ENCODE measurements around the gene LDLRAD3. TPM values are rescaled to one million over a fixed set of nuclear protein-coding genes. Genes with fewer than 3 reads are reported as not detected.

Gene LDLRAD3
- total RNA-seq, 1 experiment from 2014 or later: 19.0 TPM

DNA sequence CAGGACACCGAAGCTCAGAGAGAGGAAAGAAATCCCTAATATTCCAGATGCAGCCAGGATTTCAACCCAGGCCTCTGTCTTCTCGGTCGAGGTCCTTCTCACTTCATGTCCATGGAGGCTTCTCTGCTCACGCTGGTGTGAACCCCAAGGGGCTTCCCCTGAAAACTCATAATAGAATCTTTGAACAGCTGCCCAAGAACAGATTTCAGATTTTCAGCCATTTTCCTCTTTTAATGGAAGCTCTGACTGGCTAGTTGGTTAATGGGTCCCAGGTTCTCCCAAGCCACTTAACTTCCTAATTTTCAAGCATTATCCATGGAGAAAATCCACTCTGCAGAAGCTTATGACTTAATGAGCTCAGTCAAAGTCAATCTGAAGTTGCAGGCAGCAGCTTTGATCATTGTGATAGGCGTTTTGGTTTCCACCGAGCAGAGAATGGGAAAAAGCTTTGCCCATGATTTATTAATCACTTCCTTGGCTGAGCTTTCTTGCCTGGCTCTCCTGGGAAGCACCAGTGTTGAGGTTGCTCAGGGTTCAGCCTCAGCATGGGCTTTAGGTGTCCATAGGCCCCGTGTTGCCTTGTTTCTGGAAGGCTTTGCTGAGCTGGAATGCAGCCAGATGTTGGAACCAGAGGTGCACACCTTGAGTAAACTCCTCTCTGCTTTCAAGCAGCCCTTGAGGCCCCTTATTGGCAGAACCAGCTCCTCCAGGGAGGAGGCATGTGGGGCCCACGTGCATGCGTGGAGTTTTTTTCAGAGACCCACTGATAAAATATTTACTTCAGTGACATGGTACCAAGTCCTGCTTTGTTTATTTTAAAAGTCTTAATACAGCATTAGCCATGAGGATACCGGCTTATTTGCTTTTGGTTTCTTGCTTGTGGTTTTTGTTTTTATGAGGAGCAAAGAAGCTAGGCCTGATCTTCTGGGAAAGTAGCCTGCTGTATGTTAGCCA, 25.5 kb downstream of the LDLRAD3 start:
- Histone ChIP-seq H3K9me3 (ENCODE audit: control insufficient read depth in 1 of 2, insufficient read depth in 1 of 2, low read depth in 1 of 2, low read length in 2 of 2) (0 out of 4 replicates have a peak, but pooled peaks cover 0 to 3% of the 10 kb centered on the region in 2 experiments), H3K27me3 (ENCODE audit: insufficient read depth, low read length) (no peaks in the 10 kb centered on the region), H2AFZ (ENCODE audit: low read depth, low read length, poor library complexity, severe bottlenecking) (no peak overlapping the region), H3K79me2 (ENCODE audit: insufficient read depth, low read length) (peaks cover 43% of the 10 kb centered on the region), H3K4me3 (replicated peaks in 1 of 2; ENCODE audit: low read depth in 1 of 2, low read length in 2 of 2) (no peak overlapping the region), H3K36me3 (ENCODE audit: control insufficient read depth in 1 of 2, insufficient read depth in 2 of 2, low read length in 2 of 2) (no peaks in the 10 kb centered on the region), H3K4me2 (ENCODE audit: low read length) (no peak overlapping the region), H3K27ac (ENCODE audit: low read depth, low read length) (no peak overlapping the region), H4K20me1 (ENCODE audit: insufficient read depth) (no peaks in the 10 kb centered on the region), H3K4me1 (ENCODE audit: control insufficient read depth in 1 of 2, insufficient read depth in 2 of 2, low read length in 2 of 2) (no peaks in the 10 kb centered on the region), H3K9me2 (ENCODE audit: insufficient read depth) (no peaks in the 10 kb centered on the region), H3K9ac (ENCODE audit: low read length) (no peak overlapping the region)
- TF ChIP-seq SP1 (IDR thresholded peaks at IDR 0.05; ENCODE audit: low read depth) (no peak), ZNF274 (IDR thresholded peaks at IDR 0.05; ENCODE audit: low read depth, low read length) (no peak), FOSL1 (IDR thresholded peaks at IDR 0.05; ENCODE audit: low read depth) (no peak), ELF1 (IDR thresholded peaks at IDR 0.05; ENCODE audit: borderline replicate concordance, low read depth) (no peak), ATF3 (IDR thresholded peaks at IDR 0.05) (no peak), SIN3A (IDR thresholded peaks at IDR 0.05; ENCODE audit: low read depth) (no peak)
- TF ChIP-seq, protein P1, sequence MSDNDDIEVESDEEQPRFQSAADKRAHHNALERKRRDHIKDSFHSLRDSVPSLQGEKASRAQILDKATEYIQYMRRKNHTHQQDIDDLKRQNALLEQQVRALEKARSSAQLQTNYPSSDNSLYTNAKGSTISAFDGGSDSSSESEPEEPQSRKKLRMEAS (IDR thresholded peaks at IDR 0.05): no peak
- DNase-seq (ENCODE audit: low read depth, low spot score) (no peak), ATAC-seq (no peak)
- ChIA-PET RAD21 (ENCODE audit: low non-redundant PET in 1 of 2, low total read pairs in 2 of 2, uncharacterized antibody in 2 of 2, unreplicated experiment in 2 of 2) (no interaction called here), CTCF (no interaction called here), POLR2A (no interaction called here)
- BruUV-seq (replicated peaks): no TSS peak
- intact Hi-C loops (cut with micrococcal nuclease): no loop called here

DNA sequence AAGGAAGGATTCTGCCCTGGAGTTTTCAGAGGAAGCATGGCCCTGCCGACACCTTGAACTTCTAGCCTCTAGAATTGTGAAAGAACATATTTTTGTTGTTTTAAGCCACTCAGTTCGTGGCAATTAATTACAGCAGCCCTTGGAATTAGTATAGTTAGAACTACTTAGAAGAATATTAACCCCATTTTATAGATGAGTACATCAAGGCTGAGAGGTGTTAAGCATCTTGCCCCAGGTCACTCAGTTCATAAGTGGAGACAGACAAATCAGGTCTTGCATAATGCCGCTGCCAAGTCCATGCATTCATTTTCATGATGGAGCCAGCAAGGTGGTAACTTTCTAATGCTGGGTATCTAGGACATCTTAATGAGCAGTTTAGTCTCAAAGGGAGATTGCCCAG, 26.6 kb downstream of the LDLRAD3 start:
- Histone ChIP-seq H3K4me3 (replicated peaks in 1 of 2; ENCODE audit: low read depth in 1 of 2, low read length in 2 of 2) (no peak overlapping the region), H3K4me2 (ENCODE audit: low read length) (no peak overlapping the region), H4K20me1 (ENCODE audit: insufficient read depth) (no peaks in the 10 kb centered on the region), H3K4me1 (ENCODE audit: control insufficient read depth in 1 of 2, insufficient read depth in 2 of 2, low read length in 2 of 2) (no peaks in the 10 kb centered on the region), H3K27ac (ENCODE audit: low read depth, low read length) (no peak overlapping the region), H2AFZ (ENCODE audit: low read depth, low read length, poor library complexity, severe bottlenecking) (no peak overlapping the region), H3K79me2 (ENCODE audit: insufficient read depth, low read length) (peaks cover 47% of the 10 kb centered on the region), H3K27me3 (ENCODE audit: insufficient read depth, low read length) (no peaks in the 10 kb centered on the region), H3K9me2 (ENCODE audit: insufficient read depth) (no peaks in the 10 kb centered on the region), H3K9me3 (ENCODE audit: control insufficient read depth in 1 of 2, insufficient read depth in 1 of 2, low read depth in 1 of 2, low read length in 2 of 2) (0 out of 4 replicates have a peak, but pooled peaks cover 0 to 3% of the 10 kb centered on the region in 2 experiments), H3K36me3 (ENCODE audit: control insufficient read depth in 1 of 2, insufficient read depth in 2 of 2, low read length in 2 of 2) (no peaks in the 10 kb centered on the region), H3K9ac (ENCODE audit: low read length) (no peak overlapping the region)
- intact Hi-C loops (cut with micrococcal nuclease): no loop called here
- TF ChIP-seq RAD21 (IDR thresholded peaks at IDR 0.05; ENCODE audit: low read depth): no peak
- TF ChIP-seq ZFX (IDR thresholded peaks at IDR 0.05): no peak
- no peak for TF ChIP-seq POLR2AphosphoS5 (IDR thresholded peaks at IDR 0.05; ENCODE audit: low read depth, low read length)
- no peak for TF ChIP-seq POLR2A (IDR thresholded peaks at IDR 0.05; ENCODE audit: borderline replicate concordance, extremely low read depth, insufficient read depth, insufficient read length)
- ChIA-PET POLR2A (no interaction called here), CTCF (no interaction called here), RAD21 (ENCODE audit: low non-redundant PET in 1 of 2, low total read pairs in 2 of 2, uncharacterized antibody in 2 of 2, unreplicated experiment in 2 of 2) (no interaction called here)
- BruUV-seq (replicated peaks): no TSS peak
- ATAC-seq (no peak), DNase-seq (ENCODE audit: low read depth, low spot score) (no peak)
